ENCODE measurements around the gene TENT4B.
A peak's percentile ranks its signal among the peaks of the same experiment; 100 is the strongest.

TENT4B gene

DNA sequence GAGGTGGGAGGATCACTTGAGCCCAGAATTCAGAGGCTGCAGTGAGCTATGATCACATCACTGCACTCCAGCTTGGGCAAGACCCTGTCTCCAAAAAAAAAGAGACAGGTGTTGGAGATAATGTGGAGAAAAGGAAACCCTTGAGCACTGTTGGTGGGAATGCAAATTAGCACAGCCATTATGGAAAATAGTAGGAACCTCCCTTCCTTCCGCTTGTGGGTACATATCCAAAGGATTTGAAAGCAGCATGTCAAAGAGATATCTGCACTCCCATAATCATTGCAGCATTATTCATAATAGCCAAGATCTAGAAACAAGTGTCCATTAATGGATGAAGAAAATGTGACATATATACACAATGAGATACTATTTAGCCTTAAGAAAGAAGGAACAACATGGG lies 103.5 kb downstream of the TENT4B start:
- DNase-seq (ENCODE audit: low read depth in 3 of 3) = no peak

DNA sequence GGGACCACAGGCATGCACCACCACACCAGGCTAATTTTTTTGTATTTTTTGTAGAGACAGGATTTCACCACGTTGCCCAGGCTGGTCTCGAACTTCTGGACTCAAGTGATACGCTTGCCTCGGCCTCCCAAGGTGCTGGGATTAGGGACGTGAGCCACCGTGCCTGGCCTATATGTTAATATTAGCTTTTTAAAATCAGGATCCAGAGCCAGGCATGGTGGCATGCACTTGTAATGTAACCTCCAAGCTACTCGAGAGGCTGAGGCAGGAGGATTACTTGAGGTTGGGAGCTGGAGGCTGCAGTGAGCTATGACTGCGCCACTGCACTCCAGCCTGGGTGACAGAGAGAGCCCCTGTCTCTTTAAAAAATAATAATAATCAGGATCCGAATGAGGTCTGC lies 104.8 kb downstream of the TENT4B start:
- no peak for DNase-seq (ENCODE audit: low read depth in 3 of 3)

GRCh38 chr16:50259334-50260205 lies 106.5 kb downstream of the TENT4B start:
- no peak for DNase-seq (ENCODE audit: low read depth in 3 of 3)

DNA sequence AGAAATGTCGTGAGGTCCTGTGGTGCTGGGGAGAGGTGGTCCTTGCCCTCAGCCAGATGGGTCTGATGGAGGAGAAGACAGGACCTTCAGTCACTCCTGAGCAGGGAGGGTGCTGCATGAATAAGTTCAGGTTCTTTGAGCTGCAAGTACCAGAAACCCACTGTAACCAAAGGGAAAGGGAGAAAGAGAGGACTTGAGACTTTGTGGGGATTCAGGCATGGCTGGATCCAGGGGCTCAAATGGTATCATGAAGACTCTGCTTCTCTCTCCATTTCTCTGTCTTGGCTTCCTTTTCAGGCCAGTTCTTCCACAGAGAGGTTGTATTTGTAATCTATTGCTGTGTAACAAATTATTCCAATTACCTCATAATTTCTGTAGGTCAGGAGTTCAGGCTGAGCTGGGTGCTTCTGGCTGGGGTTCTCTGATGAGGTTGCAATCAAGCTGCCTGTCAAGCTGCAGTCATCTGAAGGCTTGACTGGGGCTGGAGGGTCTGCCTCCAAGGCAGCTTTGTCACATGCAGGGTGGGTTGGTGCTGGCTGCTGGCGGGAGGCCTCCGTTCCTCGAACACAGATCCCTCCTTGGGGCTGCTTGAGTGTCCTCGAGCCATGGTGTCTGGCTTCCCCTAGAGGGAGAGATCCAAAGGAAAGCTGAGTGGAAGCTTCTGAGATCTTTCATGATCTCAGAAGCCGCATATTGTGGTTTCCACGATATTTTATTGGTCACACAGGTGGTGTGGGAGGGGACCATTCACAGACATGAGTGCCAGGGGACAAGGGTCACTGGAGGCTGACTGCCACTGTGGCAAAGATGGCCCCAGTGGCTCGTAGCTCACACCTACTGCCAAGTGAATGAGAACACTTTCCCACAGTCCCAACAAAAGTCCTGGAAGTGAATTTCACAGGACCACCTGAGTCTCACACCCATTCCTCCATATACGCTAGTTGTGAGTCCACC lies 107.4 kb downstream of the TENT4B start:
- DNase-seq (ENCODE audit: low read depth in 3 of 3) = no peak

DNA sequence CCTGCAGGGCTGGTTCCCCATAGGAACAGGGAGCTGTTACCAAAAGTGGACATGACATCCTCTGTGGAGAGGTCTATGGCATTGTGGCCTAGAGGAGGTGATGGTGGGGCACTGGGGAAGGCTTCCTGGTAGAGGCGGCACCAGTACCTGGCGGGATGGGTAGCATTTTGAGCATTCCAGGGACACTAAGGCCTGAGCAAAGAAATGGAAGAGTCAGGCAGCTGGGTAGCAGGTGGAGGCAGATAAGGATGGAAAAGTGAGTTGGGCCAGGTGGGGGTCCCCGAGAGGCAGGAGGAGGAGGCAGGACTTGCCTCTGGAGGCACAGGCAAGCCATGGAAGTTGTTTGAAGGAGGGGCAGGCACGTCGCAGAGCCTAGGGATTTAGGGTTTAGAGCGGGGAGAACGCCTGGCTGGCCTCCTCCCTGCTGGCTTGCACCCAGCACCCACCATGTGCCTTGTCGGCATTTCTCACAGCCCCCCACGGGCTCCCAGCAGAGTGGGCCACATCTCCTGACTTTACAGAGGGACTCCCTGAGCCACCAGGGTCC lies 108.1 kb downstream of the TENT4B start:
- no peak for DNase-seq (ENCODE audit: low read depth in 3 of 3)

DNA sequence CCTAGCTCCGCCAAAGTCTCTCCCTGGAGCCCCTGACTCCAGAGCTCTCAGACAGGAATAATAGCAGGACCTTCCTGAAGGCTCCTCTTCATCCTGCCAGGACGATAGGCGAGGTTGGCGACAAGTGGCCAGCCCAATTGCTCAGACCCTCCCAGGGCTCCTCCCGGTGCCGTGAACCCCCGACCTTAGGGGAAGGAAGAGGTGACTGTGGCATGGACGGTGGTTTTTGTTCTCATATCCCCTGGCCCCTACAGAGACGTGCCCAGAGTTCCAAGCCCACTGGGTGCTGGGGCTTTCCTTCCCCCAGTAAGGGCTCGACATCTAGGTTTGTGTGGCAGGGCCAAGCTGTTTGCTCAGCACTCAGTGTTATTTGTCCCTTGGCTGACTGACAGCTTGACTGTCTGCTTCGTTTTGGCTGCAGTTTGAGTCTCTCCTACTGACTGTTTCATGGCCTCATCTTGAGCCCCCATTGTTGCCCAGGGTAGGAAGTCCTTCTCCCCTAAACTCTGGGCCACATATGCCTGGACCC lies 108.7 kb downstream of the TENT4B start:
- no peak for DNase-seq (ENCODE audit: low read depth in 3 of 3)

- no peak for DNase-seq (ENCODE audit: low read depth in 3 of 3)
Measured at GRCh38 chr16:50263060-50263909, 110.2 kb downstream of the TENT4B start.

DNA sequence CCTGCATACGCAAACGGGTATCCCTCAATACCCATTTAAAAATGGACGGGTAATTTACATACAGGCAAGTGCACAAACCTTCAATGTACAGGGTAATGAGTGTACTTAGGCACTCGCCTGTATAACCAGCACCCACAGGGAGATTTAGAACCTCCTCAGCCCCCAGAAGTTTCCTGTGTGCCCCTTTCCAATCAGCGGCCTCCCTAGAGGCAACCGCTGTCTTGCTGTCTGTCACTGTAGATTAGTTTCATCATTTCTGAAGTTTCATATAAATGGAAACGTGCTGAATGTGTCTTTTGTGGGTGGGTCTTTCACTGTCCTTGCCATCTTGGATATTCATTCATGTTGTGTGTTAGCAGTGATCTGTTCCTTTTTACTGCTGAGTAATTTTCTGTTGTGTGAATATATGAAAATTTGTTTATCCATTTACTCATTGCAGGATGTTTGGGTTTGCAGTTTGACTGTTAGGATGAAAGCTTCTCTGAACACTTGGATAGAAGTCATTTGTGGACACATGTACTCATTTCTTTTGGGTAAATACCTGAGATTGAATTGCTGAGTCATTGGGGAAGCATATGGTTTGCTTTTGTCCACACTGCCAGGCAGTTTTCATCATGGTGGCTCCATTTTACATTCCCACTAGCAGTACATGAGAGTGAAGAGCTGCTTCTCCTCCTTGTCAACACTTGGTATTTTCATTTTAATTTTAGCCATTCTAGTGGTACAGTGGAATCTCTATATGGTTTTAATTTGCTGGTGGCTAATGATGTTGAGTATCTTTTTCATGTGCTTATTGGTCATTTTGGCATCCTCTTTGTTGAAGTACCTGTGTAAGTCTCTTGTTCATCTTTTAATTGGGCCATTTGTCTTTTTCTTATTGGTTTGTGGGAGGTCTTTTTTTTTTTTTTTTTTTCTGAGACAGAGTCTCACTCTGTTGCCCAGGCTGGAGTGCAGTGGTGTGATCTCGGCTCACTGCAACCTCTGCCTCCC lies 111.1 kb downstream of the TENT4B start:
- DNase-seq (ENCODE audit: low read depth in 3 of 3) = no peak

- DNase-seq (ENCODE audit: low read depth in 3 of 3) = no peak
Measured at GRCh38 chr16:50265260-50265659, 112.2 kb downstream of the TENT4B start.

DNA sequence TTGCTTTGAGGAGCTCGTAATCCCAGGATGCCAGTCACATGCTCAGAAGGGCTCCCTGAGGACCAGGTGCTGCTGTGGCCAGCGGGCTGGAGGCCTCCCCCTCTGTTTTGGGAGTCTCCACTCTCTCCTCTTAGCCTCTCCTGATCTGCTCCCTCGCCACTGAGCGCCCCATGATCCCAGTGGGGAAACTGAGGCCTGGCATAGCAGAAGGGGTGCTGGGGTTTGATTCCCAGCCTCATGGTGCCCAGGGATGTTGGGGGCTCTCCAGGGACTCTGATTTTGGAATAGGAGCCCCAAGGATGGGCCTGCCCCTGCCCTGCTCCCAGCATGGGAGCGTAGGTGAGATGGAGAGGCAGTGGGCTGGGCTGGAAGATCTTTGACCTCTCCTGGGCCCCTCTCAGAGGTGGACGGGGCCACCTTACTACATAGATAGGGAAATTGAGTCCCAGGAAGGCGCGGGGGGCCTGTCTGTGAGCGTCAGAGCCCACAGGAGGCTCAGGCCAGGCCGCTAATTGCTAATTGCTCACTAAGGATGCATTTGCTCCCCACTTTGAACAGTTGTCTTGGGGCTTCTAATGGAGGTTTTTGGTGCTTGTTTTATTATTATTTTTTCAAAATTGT lies 112.7 kb downstream of the TENT4B start:
- DNase-seq (ENCODE audit: low read depth in 3 of 3) = no peak

GRCh38 chr16:50266337-50267091 lies 113.4 kb downstream of the TENT4B start, which contains the start of gene ADCY7:
Gene ADCY7, plus strand, starts transcription at chr16:50266551. Its CDS starts 21,629 bp downstream, at chr16:50288180.
- DNase-seq (ENCODE audit: low read depth in 3 of 3) = peak; percentile 71 to 82 (median 77)

GRCh38 chr16:50267151-50267631 lies 114.1 kb downstream of the TENT4B start:
- no peak for DNase-seq (ENCODE audit: low read depth in 3 of 3)

DNA sequence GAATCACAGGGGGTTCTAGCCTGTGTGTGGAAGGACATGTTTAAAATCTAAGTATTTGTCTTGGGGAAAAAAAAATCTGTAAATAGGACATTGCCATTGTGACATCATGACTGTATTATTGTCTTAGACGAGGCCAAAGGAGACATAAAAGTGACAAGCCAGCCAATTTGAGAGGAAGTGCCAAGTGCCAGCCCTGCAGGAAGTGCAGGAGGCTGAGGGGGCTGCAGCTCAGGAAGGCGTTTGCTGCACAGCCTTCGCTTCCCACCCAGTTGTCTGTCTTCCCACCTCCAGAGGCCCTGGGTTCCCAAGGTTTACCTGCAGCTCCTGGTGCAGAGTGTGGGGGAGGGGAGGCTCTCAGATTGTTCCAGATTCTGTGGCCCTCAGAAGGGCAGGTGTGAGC lies 114.5 kb downstream of the TENT4B start:
- DNase-seq (ENCODE audit: low read depth in 3 of 3) = no peak

GRCh38 chr16:50268352-50268751 lies 115.2 kb downstream of the TENT4B start:
- no peak for DNase-seq (ENCODE audit: low read depth in 3 of 3)

DNA sequence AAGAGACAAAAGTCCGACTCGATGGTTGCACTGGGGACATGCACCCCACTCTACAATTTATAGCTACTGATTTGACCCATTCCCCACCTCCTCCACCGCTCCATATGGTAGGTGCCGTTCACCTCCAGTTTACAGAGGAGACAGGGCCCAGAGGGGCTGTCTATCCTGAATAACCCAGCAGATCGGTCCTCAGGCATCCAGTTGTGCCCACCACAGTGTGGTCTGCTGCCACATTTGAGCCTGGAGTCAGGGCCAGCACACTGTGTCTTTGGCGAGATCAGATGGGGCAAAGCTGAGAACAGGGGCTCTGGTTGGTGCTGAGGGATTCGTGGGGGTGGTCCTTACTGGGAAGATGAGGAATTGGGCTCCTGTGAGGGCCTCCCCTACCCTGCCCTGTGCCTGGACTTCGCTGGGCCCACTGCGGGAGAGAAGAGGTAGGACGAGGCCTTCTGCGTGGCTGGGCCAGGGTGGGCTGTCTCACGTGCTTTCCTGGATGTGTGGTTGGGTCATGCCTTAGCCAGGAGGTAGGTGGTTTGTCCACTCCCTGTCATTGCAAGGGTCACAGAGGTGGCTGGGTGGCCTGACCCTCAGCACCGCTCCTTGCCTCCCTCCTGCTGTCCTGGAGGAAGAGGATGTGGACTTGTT lies 116.1 kb downstream of the TENT4B start:
- DNase-seq (ENCODE audit: low read depth in 3 of 3) = no peak

DNA sequence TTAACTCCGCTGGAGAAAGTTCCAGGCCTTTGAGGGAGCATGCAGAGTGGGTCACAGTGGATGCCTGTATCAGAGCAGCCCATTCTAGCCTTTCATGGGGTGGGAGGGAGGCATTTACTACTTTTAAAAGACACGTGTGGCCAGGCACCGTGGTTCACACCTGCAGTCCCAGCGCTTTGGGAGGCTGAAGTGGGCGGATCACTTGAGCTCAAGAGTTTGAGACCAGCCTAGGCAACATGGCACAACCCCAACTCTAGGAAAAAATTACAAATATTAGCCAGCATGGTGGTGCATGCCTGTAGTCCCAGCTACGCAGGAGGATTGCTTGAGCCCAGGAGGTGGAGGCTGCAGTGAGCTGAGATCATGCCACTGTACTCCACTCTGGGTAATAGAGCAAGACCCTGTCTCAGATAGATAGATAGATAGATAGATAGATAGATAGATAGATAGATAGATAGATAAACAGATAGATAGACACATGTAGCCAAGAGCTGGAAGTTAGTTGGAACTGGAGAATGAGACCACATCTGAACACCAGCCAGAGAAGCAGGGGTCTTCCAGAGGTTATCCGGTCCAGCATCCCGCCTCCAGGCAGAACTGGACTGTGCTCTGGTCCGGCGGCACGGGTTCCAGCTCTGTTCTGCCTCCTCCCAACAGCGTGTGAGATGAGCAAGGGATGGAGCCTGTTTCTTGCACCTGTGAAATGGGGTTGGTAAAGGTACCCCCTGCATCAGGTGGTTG lies 116.8 kb downstream of the TENT4B start:
- no peak for DNase-seq (ENCODE audit: low read depth in 3 of 3)

GRCh38 chr16:50270510-50271147 lies 117.5 kb downstream of the TENT4B start:
- no peak for DNase-seq (ENCODE audit: low read depth in 3 of 3)

All from stimulated activated CD4-positive, alpha-beta T cell treated with anti-CD3 and anti-CD28 coated beads, TNF-alpha, amount 100 ng/mL, for 48 hours (primary cell).